Hepatocyte (in vitro differentiated cells): ENCODE results near the gene DUSP10. TPM values are rescaled to one million over a fixed set of nuclear protein-coding genes. Genes with fewer than 3 reads are reported as not detected.
A peak's percentile ranks its signal among the peaks of the same experiment; 100 is the strongest.

Source experiments
- DNase-seq: peaks from one replicate; pipeline ENCODE4 v3.0.0-alpha.2; 2016; ENCODE audit warnings: low spot score
- H2AFZ ChIP-seq: fragments of 200-600 bp; sonication (generic); 2 replicates; pipeline ENCODE4 v1.6.0; 2016; ENCODE audit warnings: antibody characterized with exemption, mild to moderate bottlenecking
- H3K27ac ChIP-seq: fragments of 200-600 bp; sonication (generic); 2 replicates; pipeline ENCODE4 v1.5.1; 2016; ENCODE audit warnings: mild to moderate bottlenecking
- H3K27me3 ChIP-seq: fragments of 200-600 bp; sonication (generic); 2 replicates; pipeline ENCODE4 v1.6.1; 2016
- H3K36me3 ChIP-seq: fragments of 200-600 bp; sonication (generic); replicated peaks from 2 replicates; pipeline ENCODE4 v1.5.1; 2016; ENCODE audit warnings: low read depth; ENCODE audit not compliant: insufficient read depth
- H3K4me1 ChIP-seq: fragments of 200-600 bp; sonication (generic); 2 replicates; pipeline ENCODE4 v1.5.1; 2016; ENCODE audit warnings: mild to moderate bottlenecking, moderate library complexity; ENCODE audit not compliant: insufficient read depth
- H3K4me2 ChIP-seq: fragments of 200-600 bp; sonication (generic); 2 replicates; pipeline ENCODE4 v1.6.0; 2016
- H3K4me3 ChIP-seq: fragments of 200-600 bp; sonication (generic); 2 replicates; pipeline ENCODE4 v1.5.1; 2016; ENCODE audit warnings: mild to moderate bottlenecking
- H3K79me2 ChIP-seq: fragments of 200-600 bp; sonication (generic); 2 replicates; pipeline ENCODE4 v1.6.0; 2017; ENCODE audit warnings: mild to moderate bottlenecking
- H3K9me2 ChIP-seq: fragments of 200-600 bp; sonication (generic); replicated peaks from 2 replicates; pipeline ENCODE4 v1.6.0; 2017; ENCODE audit warnings: mild to moderate bottlenecking; ENCODE audit not compliant: insufficient read depth
- H3K9me3 ChIP-seq: fragments of 200-600 bp; sonication (generic); 2 replicates; pipeline ENCODE4 v1.5.1; 2016; ENCODE audit warnings: low read depth, mild to moderate bottlenecking
- H4K20me1 ChIP-seq: fragments of 200-600 bp; sonication (generic); 2 replicates; pipeline ENCODE4 v1.6.0; 2016; ENCODE audit warnings: mild to moderate bottlenecking; ENCODE audit not compliant: insufficient read depth, poor library complexity, severe bottlenecking
- CTCF ChIP-seq: fragments of 200-600 bp; sonication (generic); IDR thresholded peaks from 2 replicates; pipeline ENCODE4 v1.5.1; 2016; ENCODE audit warnings: antibody characterized with exemption, mild to moderate bottlenecking; ENCODE audit not compliant: poor library complexity
- EZH2 ChIP-seq: fragments of 200-600 bp; sonication (generic); IDR thresholded peaks from 2 replicates; pipeline ENCODE4 v1.6.1; 2016; ENCODE audit warnings: antibody characterized with exemption, mild to moderate bottlenecking, borderline replicate concordance
- EZH2phosphoT487 ChIP-seq: fragments of 200-600 bp; sonication (generic); IDR thresholded peaks from one replicate; pipeline ENCODE4 v1.6.1; 2018; ENCODE audit warnings: antibody characterized with exemption, mild to moderate bottlenecking, low read depth, moderate library complexity; ENCODE audit not compliant: unreplicated experiment, severe bottlenecking
- WGBS: methylation state at CpG from one replicate; pipeline ENCODE4 v1.1.6; 2016; ENCODE audit warnings: low lambda C conversion rate; ENCODE audit errors: missing lambda C conversion rate; 5-methylcytosine and 5-hydroxymethylcytosine counted together
- polyA plus RNA-seq: library from polyadenylated mRNA; unstranded; fragments of >200 nt; fragmentation: Nextera tagmentation; extraction: Ambion mirVana; gene quantifications from 2 replicates; pipeline ENCODE4 v1.2.1, GENCODE V29; 2016
- total RNA-seq: library from RNA; depleted of rRNA; stranded (reverse); fragments of >200 nt; gene quantifications from 2 replicates; pipeline ENCODE4 v1.2.3, GENCODE V29; 2014

DUSP10 gene
- total and polyA plus RNA-seq, 2 experiments from 2014 or later, result 13.1 to 17.6 TPM

DNA sequence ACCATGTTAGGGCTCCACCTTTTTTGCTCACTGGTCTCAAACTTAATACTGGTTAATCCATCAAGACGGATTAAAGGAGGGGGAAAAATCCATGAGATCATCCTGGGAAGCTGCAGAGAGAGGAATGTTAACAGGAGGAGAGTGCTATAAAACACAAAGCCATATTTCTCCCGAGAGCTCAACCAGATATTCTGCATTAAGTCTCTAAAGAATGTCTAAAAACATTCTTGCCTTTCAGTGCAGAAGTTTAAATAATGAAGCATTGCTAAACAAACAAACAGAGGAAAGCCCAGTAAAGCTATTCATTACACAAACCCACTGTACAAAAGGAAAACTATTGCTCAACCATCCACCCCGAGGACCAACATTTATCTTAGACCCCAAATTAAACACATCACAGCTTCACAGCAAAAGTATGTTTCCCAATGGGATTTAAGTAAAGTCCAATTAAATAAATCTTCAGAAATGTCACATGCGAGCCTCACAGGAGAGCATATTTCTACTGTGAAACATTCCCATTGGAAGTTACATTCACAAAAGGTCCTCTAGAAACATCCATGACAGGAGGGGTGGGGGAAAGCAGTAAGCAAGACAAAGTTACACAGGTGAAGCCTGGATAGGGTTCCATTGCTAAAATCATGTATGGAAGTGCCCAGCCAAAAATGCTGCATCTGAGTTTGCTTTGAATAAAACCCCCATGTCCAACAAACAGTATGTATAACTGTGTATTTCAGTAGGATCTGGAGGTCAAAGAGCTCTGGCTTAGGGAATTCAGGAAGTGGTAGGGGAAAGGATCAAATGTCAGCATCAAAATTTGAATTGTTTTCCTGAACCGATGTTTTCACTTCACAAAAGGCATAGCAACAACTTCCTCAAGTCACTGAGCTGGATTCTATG, 23.3 kb downstream of the DUSP10 start:
- Histone ChIP-seq H2AFZ (no peak overlapping the region), H3K79me2 (no peaks in the 10 kb centered on the region), H3K9me3 (no peaks in the 10 kb centered on the region), H3K4me1 (peaks cover 45% of the 10 kb centered on the region), H3K27ac (peak overlapping the region; percentile 61), H3K27me3 (no peaks in the 10 kb centered on the region), H3K9me2 (no peaks in the 10 kb centered on the region), H3K4me3 (no peak overlapping the region), H3K36me3 (no peaks in the 10 kb centered on the region), H3K4me2 (peak overlapping the region; percentile 39), H4K20me1 (no peaks in the 10 kb centered on the region)
- TF ChIP-seq EZH2, result no peak
- TF ChIP-seq CTCF, result no peak
- no peak for TF ChIP-seq EZH2phosphoT487
- WGBS, result 24% methylated on average over 5 of the region's 5 CpGs
- peak; percentile 40 for DNase-seq

DNA sequence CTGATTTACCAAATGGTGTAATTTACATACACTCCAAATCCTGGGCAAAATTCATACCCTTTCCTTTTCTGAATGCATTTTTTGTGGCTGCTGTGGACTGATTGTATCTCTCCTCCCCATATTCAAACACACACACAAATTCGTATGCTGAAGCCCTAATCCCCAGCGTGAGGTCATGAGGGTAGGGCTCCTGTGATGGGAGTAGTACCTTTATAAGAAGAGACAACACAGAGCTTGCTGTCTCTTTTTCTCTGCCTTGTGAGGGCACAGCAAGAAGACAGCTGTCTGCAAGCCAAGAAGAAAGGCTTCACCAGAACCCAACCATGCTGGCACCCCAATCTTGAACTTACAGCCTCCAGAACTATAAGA, 24.4 kb downstream of the DUSP10 start:
- no peaks in the 10 kb centered on the region for H3K9me2 ChIP-seq
- peak overlapping the region; percentile 28 for H3K4me2 ChIP-seq
- TF ChIP-seq EZH2phosphoT487 (no peak), CTCF (no peak), EZH2 (no peak)
- no peak overlapping the region for H2AFZ ChIP-seq
- H3K36me3 ChIP-seq, result no peaks in the 10 kb centered on the region
- peak overlapping the region; percentile 74 for H3K27ac ChIP-seq
- no peaks in the 10 kb centered on the region for H3K27me3 ChIP-seq
- no peak overlapping the region for H3K4me3 ChIP-seq
- DNase-seq, result no peak
- no peaks in the 10 kb centered on the region for H4K20me1 ChIP-seq
- H3K9me3 ChIP-seq, result no peaks in the 10 kb centered on the region
- H3K4me1 ChIP-seq, result peaks cover 45% of the 10 kb centered on the region
- H3K79me2 ChIP-seq, result no peaks in the 10 kb centered on the region
- 27% methylated on average over 2 of the region's 2 CpGs for WGBS

DNA sequence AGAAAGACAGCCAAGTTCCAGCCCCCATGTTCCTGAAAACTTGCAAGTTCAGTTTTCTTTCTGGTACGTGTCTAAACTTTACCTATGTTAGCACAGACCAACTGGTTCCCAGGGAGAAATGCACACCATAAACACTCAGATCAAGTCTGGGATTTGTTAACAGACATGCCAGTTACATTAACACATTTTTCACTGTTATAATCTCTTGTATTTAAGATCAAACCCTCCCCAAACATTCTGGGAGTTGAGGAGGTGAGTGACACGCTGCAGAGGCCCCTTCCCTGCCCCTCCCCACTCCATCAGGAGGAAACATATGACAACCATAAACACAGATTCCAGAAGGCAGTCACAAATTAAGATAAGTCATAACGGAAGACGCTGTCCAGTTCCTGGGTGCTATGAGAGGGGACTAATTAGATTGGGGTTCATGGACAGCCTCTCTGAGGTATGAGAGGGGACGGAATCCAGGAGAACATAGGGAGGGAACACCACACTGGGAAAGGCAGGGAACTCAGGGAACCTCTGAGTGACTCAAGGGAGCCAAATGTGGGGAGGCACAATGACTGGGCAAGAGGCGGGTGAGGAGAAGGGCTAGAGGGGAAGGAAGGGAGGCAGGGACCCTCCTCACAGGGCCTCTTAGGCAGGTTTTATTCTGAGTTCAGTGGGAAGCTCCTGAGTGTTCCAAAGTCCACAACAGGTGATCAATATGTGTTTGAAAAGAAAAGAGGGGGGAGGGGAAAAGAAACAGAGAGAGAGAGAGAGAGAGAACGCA, 25.0 kb downstream of the DUSP10 start:
- Histone ChIP-seq H3K27me3 (no peaks in the 10 kb centered on the region), H3K4me3 (no peak overlapping the region), H3K4me1 (peaks cover 48% of the 10 kb centered on the region), H4K20me1 (no peaks in the 10 kb centered on the region), H2AFZ (no peak overlapping the region), H3K79me2 (no peaks in the 10 kb centered on the region), H3K4me2 (peak overlapping the region; percentile 28), H3K27ac (peak overlapping the region; percentile 74), H3K9me3 (no peaks in the 10 kb centered on the region), H3K36me3 (no peaks in the 10 kb centered on the region), H3K9me2 (no peaks in the 10 kb centered on the region)
- DNase-seq, result peak; percentile 26
- TF ChIP-seq EZH2phosphoT487, result no peak
- no peak for TF ChIP-seq CTCF
- no peak for TF ChIP-seq EZH2
- WGBS, result 36% methylated on average over 7 of the region's 7 CpGs
